Measurements from ENCODE around the gene CTIF. TPM values are rescaled to one million over a fixed set of nuclear protein-coding genes. Genes with fewer than 3 reads are reported as not detected.
A peak's percentile ranks its signal among the peaks of the same experiment; 100 is the strongest.
"Not testable (repeated sequence)": the region's sequence is repeated elsewhere in the genome, so short reads cannot be mapped to it uniquely, and the experiment has no call there.

The CTIF gene
- polyA plus RNA-seq, 1 donor = 15.0 TPM

- H3K36me3 ChIP-seq (ENCODE audit: control insufficient read depth, insufficient read depth, low read length) = no peaks in the 10 kb centered on the region
- peaks cover 3% of the 10 kb centered on the region for H3K4me1 ChIP-seq (ENCODE audit: control insufficient read depth, insufficient read depth, low read length)
- no peaks in the 10 kb centered on the region for H3K27me3 ChIP-seq (ENCODE audit: control insufficient read depth, insufficient read depth, low read length)
- no peak overlapping the region for H3K27ac ChIP-seq (ENCODE audit: low read length)
- WGBS (ENCODE audit: insufficient coverage, low lambda C conversion rate) = no CpG with 5 or more reads among the region's 7 CpGs
- H3K9me3 ChIP-seq (ENCODE audit: control insufficient read depth, low read depth, low read length) = no peaks in the 10 kb centered on the region
- no peak for DNase-seq
- no peak overlapping the region for H3K4me3 ChIP-seq (ENCODE audit: low read length)
Observed at GRCh38 chr18:48707636-48708296, 168.9 kb downstream of the CTIF start.

- peaks cover 2% of the 10 kb centered on the region for H3K36me3 ChIP-seq (ENCODE audit: control insufficient read depth, insufficient read depth, low read length)
- H3K4me1 ChIP-seq (ENCODE audit: control insufficient read depth, insufficient read depth, low read length) = peaks cover 3% of the 10 kb centered on the region
- no peak for DNase-seq
- H3K9me3 ChIP-seq (ENCODE audit: control insufficient read depth, low read depth, low read length) = no peaks in the 10 kb centered on the region
- H3K27me3 ChIP-seq (ENCODE audit: control insufficient read depth, insufficient read depth, low read length) = no peaks in the 10 kb centered on the region
- H3K4me3 ChIP-seq (ENCODE audit: low read length) = no peak overlapping the region
- no CpG with 5 or more reads among the region's 3 CpGs for WGBS (ENCODE audit: insufficient coverage, low lambda C conversion rate)
- H3K27ac ChIP-seq (ENCODE audit: low read length) = no peak overlapping the region
Observed at GRCh38 chr18:48708807-48709206, 170.0 kb downstream of the CTIF start.

GRCh38 chr18:48709371-48710062 is 170.7 kb downstream of the CTIF start:
- no peak overlapping the region for H3K4me3 ChIP-seq (ENCODE audit: low read length)
- no peaks in the 10 kb centered on the region for H3K27me3 ChIP-seq (ENCODE audit: control insufficient read depth, insufficient read depth, low read length)
- no peak for DNase-seq
- H3K27ac ChIP-seq (ENCODE audit: low read length) = no peak overlapping the region
- peaks cover 2% of the 10 kb centered on the region for H3K36me3 ChIP-seq (ENCODE audit: control insufficient read depth, insufficient read depth, low read length)
- peaks cover 5% of the 10 kb centered on the region for H3K4me1 ChIP-seq (ENCODE audit: control insufficient read depth, insufficient read depth, low read length)
- no peaks in the 10 kb centered on the region for H3K9me3 ChIP-seq (ENCODE audit: control insufficient read depth, low read depth, low read length)
- WGBS (ENCODE audit: insufficient coverage, low lambda C conversion rate) = no CpG with 5 or more reads among the region's 12 CpGs

GRCh38 chr18:48711651-48712486 is 173.0 kb downstream of the CTIF start:
- WGBS (ENCODE audit: insufficient coverage, low lambda C conversion rate) = no CpG with 5 or more reads among the region's 15 CpGs
- no peaks in the 10 kb centered on the region for H3K27me3 ChIP-seq (ENCODE audit: control insufficient read depth, insufficient read depth, low read length)
- H3K27ac ChIP-seq (ENCODE audit: low read length) = no peak overlapping the region
- peak; percentile 48 to 54 for DNase-seq
- peaks cover 18% of the 10 kb centered on the region for H3K4me1 ChIP-seq (ENCODE audit: control insufficient read depth, insufficient read depth, low read length)
- peaks cover 2% of the 10 kb centered on the region for H3K36me3 ChIP-seq (ENCODE audit: control insufficient read depth, insufficient read depth, low read length)
- no peak overlapping the region for H3K4me3 ChIP-seq (ENCODE audit: low read length)
- no peaks in the 10 kb centered on the region for H3K9me3 ChIP-seq (ENCODE audit: control insufficient read depth, low read depth, low read length)

GRCh38 chr18:48713309-48713708 is 174.5 kb downstream of the CTIF start:
- peaks cover 2% of the 10 kb centered on the region for H3K36me3 ChIP-seq (ENCODE audit: control insufficient read depth, insufficient read depth, low read length)
- WGBS (ENCODE audit: insufficient coverage, low lambda C conversion rate) = no CpG with 5 or more reads among the region's 14 CpGs
- H3K9me3 ChIP-seq (ENCODE audit: control insufficient read depth, low read depth, low read length) = no peaks in the 10 kb centered on the region
- no peak overlapping the region for H3K27ac ChIP-seq (ENCODE audit: low read length)
- H3K4me3 ChIP-seq (ENCODE audit: low read length) = no peak overlapping the region
- no peaks in the 10 kb centered on the region for H3K27me3 ChIP-seq (ENCODE audit: control insufficient read depth, insufficient read depth, low read length)
- peak in 1 of 2 donors; percentile 32 for DNase-seq
- H3K4me1 ChIP-seq (ENCODE audit: control insufficient read depth, insufficient read depth, low read length) = peaks cover 18% of the 10 kb centered on the region

- H3K9me3 ChIP-seq (ENCODE audit: control insufficient read depth, low read depth, low read length) = no peaks in the 10 kb centered on the region
- peak; percentile 23 to 64 for DNase-seq
- no peaks in the 10 kb centered on the region for H3K27me3 ChIP-seq (ENCODE audit: control insufficient read depth, insufficient read depth, low read length)
- peaks cover 5% of the 10 kb centered on the region for H3K36me3 ChIP-seq (ENCODE audit: control insufficient read depth, insufficient read depth, low read length)
- no peak overlapping the region for H3K27ac ChIP-seq (ENCODE audit: low read length)
- 100% methylated on average over 1 of the region's 6 CpGs for WGBS (ENCODE audit: insufficient coverage, low lambda C conversion rate)
- H3K4me1 ChIP-seq (ENCODE audit: control insufficient read depth, insufficient read depth, low read length) = peaks cover 18% of the 10 kb centered on the region
- H3K4me3 ChIP-seq (ENCODE audit: low read length) = no peak overlapping the region
Observed at GRCh38 chr18:48714873-48715272, 176.0 kb downstream of the CTIF start.

GRCh38 chr18:48715711-48716361 is 177.0 kb downstream of the CTIF start:
- Histone ChIP-seq H3K9me3 (ENCODE audit: control insufficient read depth, low read depth, low read length) (no peaks in the 10 kb centered on the region), H3K27ac (ENCODE audit: low read length) (no peak overlapping the region)

GRCh38 chr18:48717227-48717626 is 178.4 kb downstream of the CTIF start:
- H3K27me3 ChIP-seq (ENCODE audit: control insufficient read depth, insufficient read depth, low read length); H3K4me3 ChIP-seq (ENCODE audit: low read length); H3K36me3 ChIP-seq (ENCODE audit: control insufficient read depth, insufficient read depth, low read length); H3K9me3 ChIP-seq (ENCODE audit: control insufficient read depth, low read depth, low read length); DNase-seq; H3K27ac ChIP-seq (ENCODE audit: low read length): not testable (repeated sequence)
- 100% methylated on average over 3 of the region's 9 CpGs for WGBS (ENCODE audit: insufficient coverage, low lambda C conversion rate)
- peaks cover 15% of the 10 kb centered on the region for H3K4me1 ChIP-seq (ENCODE audit: control insufficient read depth, insufficient read depth, low read length)

More at GRCh38 chr18:48715711-48716361, 177.0 kb downstream of the CTIF start:
- Histone ChIP-seq H3K36me3 (ENCODE audit: control insufficient read depth, insufficient read depth, low read length) (peaks cover 5% of the 10 kb centered on the region), H3K27me3 (ENCODE audit: control insufficient read depth, insufficient read depth, low read length) (no peaks in the 10 kb centered on the region), H3K4me1 (ENCODE audit: control insufficient read depth, insufficient read depth, low read length) (peaks cover 18% of the 10 kb centered on the region), H3K4me3 (ENCODE audit: low read length) (no peak overlapping the region)
- peak in 1 of 2 donors; percentile 22 for DNase-seq
- WGBS (ENCODE audit: insufficient coverage, low lambda C conversion rate) = no CpG with 5 or more reads among the region's 10 CpGs

GRCh38 chr18:48718251-48718959 is 179.6 kb downstream of the CTIF start:
- H3K36me3 ChIP-seq (ENCODE audit: control insufficient read depth, insufficient read depth, low read length) = peaks cover 3% of the 10 kb centered on the region
- WGBS (ENCODE audit: insufficient coverage, low lambda C conversion rate) = no CpG with 5 or more reads among the region's 10 CpGs
- H3K27ac ChIP-seq (ENCODE audit: low read length) = no peak overlapping the region
- no peak for DNase-seq
- no peaks in the 10 kb centered on the region for H3K9me3 ChIP-seq (ENCODE audit: control insufficient read depth, low read depth, low read length)
- no peaks in the 10 kb centered on the region for H3K27me3 ChIP-seq (ENCODE audit: control insufficient read depth, insufficient read depth, low read length)
- H3K4me1 ChIP-seq (ENCODE audit: control insufficient read depth, insufficient read depth, low read length) = peaks cover 15% of the 10 kb centered on the region
- H3K4me3 ChIP-seq (ENCODE audit: low read length) = no peak overlapping the region

All from large intestine (tissue), 3 donors.